IMR-90 (cell line): ENCODE results near the gene GABBR2. TPM values are rescaled to one million over a fixed set of nuclear protein-coding genes. Genes with fewer than 3 reads are reported as not detected.

Experiments
- ATAC-seq: fragments of 200-7000 bp; cut with Tn5 transposase; 2 replicates; pipeline ENCODE4 v1.9.1; 2020; ENCODE audit warnings: low read depth, mild to moderate bottlenecking, moderate library complexity
- BruUV-seq: library from RNA; stranded (reverse); fragments of 400-500 nt; replicated peaks from 2 replicates; lab custom pipeline; 2021; lab: Mats Ljungman, UMichigan
- CTCF ChIA-PET: fragments of 300-600 bp; formaldehyde crosslinking; extraction: SDS; loops from one replicate; lab custom pipeline; 2021; ENCODE audit warnings: antibody characterized with exemption; lab: Yijun Ruan, JAX
- POLR2A ChIA-PET: fragments of 300-600 bp; sonication (Branson Sonifier 250); formaldehyde crosslinking; loops from one replicate; lab custom pipeline; 2022; ENCODE audit warnings: antibody characterized with exemption; ENCODE audit not compliant: unreplicated experiment; lab: Charles Lee
- DNase-seq: peaks from one replicate; pipeline ENCODE4 v3.0.0; 2013
- H2AFZ ChIP-seq: replicated peaks from 2 replicates; pipeline ENCODE3; 2013; ENCODE audit warnings: low read length, mild to moderate bottlenecking; ENCODE audit not compliant: poor library complexity
- H2AK5ac ChIP-seq: 2 replicates; pipeline ENCODE4 v1.6.1; 2013; ENCODE audit warnings: low read depth, low read length, inconsistent platforms
- H2AK9ac ChIP-seq: replicated peaks from 2 replicates; pipeline ENCODE3; 2013; ENCODE audit warnings: mild to moderate bottlenecking, low read depth, low read length, moderate library complexity; ENCODE audit not compliant: poor library complexity
- H2BK120ac ChIP-seq: 2 replicates; pipeline ENCODE4 v1.6.1; 2013; ENCODE audit warnings: low read depth, low read length, inconsistent platforms
- H2BK15ac ChIP-seq: 3 replicates; pipeline ENCODE4 v1.6.1; 2013; ENCODE audit warnings: low read depth, low read length, inconsistent platforms
- H2BK20ac ChIP-seq: 2 replicates; pipeline ENCODE4 v1.6.1; 2013; ENCODE audit warnings: low read depth, mild to moderate bottlenecking, inconsistent platforms, low read length, moderate library complexity
- H2BK5ac ChIP-seq: 2 replicates; pipeline ENCODE4 v1.6.1; 2013; ENCODE audit warnings: mild to moderate bottlenecking, low read depth, low read length, inconsistent platforms; ENCODE audit not compliant: poor library complexity, severe bottlenecking
- H3K14ac ChIP-seq: replicated peaks from 2 replicates; pipeline ENCODE4 v1.6.1; 2013; ENCODE audit warnings: low read depth, low read length, inconsistent platforms
- H3K18ac ChIP-seq: 2 replicates; pipeline ENCODE4 v1.6.1; 2013; ENCODE audit warnings: low read depth, low read length, control low read depth
- H3K23ac ChIP-seq: 2 replicates; pipeline ENCODE4 v1.6.1; 2013; ENCODE audit warnings: low read depth, low read length, inconsistent platforms
- H3K27ac ChIP-seq: 2 replicates; pipeline ENCODE4 v1.5.1; 2013; ENCODE audit warnings: mild to moderate bottlenecking, control low read depth, low read length; ENCODE audit not compliant: insufficient read depth
- H3K27me3 ChIP-seq: 2 replicates; pipeline ENCODE4 v1.6.1; 2013; ENCODE audit warnings: low read length; ENCODE audit not compliant: control insufficient read depth, insufficient read depth
- H3K36me3 ChIP-seq: 2 replicates; pipeline ENCODE4 v1.6.1; 2013; ENCODE audit warnings: low read length, mixed read lengths; ENCODE audit not compliant: control insufficient read depth, insufficient read depth
- H3K4ac ChIP-seq: 2 replicates; pipeline ENCODE4 v1.6.1; 2013; ENCODE audit warnings: low read depth, low read length, inconsistent platforms
- H3K4me1 ChIP-seq: 2 replicates; pipeline ENCODE4 v1.6.1; 2013; ENCODE audit warnings: low read length, mixed read lengths; ENCODE audit not compliant: control insufficient read depth, insufficient read depth
- H3K4me2 ChIP-seq: 2 replicates; pipeline ENCODE4 v1.6.1; 2013; ENCODE audit warnings: low read depth, mild to moderate bottlenecking, control low read depth, low read length, moderate library complexity
- H3K4me3 ChIP-seq: 2 replicates; pipeline ENCODE4 v1.5.1; 2013; ENCODE audit warnings: low read depth, mild to moderate bottlenecking, control low read depth, low read length, moderate library complexity; ENCODE audit not compliant: insufficient read depth
- H3K56ac ChIP-seq: 2 replicates; pipeline ENCODE4 v1.6.1; 2013; ENCODE audit warnings: low read length, inconsistent platforms; ENCODE audit not compliant: insufficient read depth; ENCODE audit errors: extremely low read depth
- H3K79me1 ChIP-seq, 2 experiments: 2 replicates each; pipeline ENCODE4 v1.6.1; 2013; ENCODE audit warnings: low read length in 2 of 2, inconsistent platforms in 1 of 2, low read depth in 1 of 2
- H3K9ac ChIP-seq: 2 replicates; pipeline ENCODE4 v1.6.1; 2013; ENCODE audit warnings: low read depth, low read length, control low read depth
- H3K9me1 ChIP-seq: 2 replicates; pipeline ENCODE4 v1.6.1; 2013; ENCODE audit warnings: low read length, inconsistent platforms; ENCODE audit not compliant: insufficient read depth
- H3K9me3 ChIP-seq: 2 replicates; pipeline ENCODE4 v1.6.1; 2013; ENCODE audit warnings: low read length; ENCODE audit not compliant: control insufficient read depth, insufficient read depth
- H4K20me1 ChIP-seq: 2 replicates; pipeline ENCODE4 v1.6.1; 2013; ENCODE audit warnings: low read length, inconsistent platforms; ENCODE audit not compliant: insufficient read depth
- H4K5ac ChIP-seq: 2 replicates; pipeline ENCODE4 v1.6.1; 2013; ENCODE audit warnings: mild to moderate bottlenecking, low read depth, low read length, control low read depth
- H4K8ac ChIP-seq, 2 experiments: 2 replicates each; pipeline ENCODE4 v1.6.1; 2013; ENCODE audit warnings: low read depth in 2 of 2, low read length in 2 of 2, control low read depth in 1 of 2, inconsistent platforms in 1 of 2
- H4K91ac ChIP-seq: 2 replicates; pipeline ENCODE4 v1.6.1; 2013; ENCODE audit warnings: low read depth, low read length, inconsistent platforms; ENCODE audit not compliant: insufficient read depth
- BHLHE40 ChIP-seq: fragments of 150-350 bp; IDR thresholded peaks from 2 replicates; pipeline ENCODE4 v1.6.1; 2016; ENCODE audit warnings: mild to moderate bottlenecking, low read depth, low read length
- MAFK ChIP-seq: IDR thresholded peaks from 2 replicates; pipeline ENCODE4 v1.6.1; 2012; ENCODE audit warnings: low read depth, low read length, improper control_type of control experiment
- MAZ ChIP-seq: IDR thresholded peaks from 2 replicates; pipeline ENCODE4 v1.6.1; 2012; ENCODE audit warnings: low read depth, mild to moderate bottlenecking, low read length, improper control_type of control experiment, moderate library complexity, borderline replicate concordance
- NFE2L2 ChIP-seq: fragments of 150-350 bp; IDR thresholded peaks from 2 replicates; pipeline ENCODE4 v1.6.1; 2016; ENCODE audit warnings: low read depth, mild to moderate bottlenecking, low read length
- RCOR1 ChIP-seq: IDR thresholded peaks from 2 replicates; pipeline ENCODE4 v1.6.1; 2012; ENCODE audit warnings: mild to moderate bottlenecking, low read length, improper control_type of control experiment; ENCODE audit not compliant: insufficient replicate concordance
- SMC3 ChIP-seq: fragments of 150-350 bp; IDR thresholded peaks from 2 replicates; pipeline ENCODE4 v1.6.1; 2016; ENCODE audit warnings: low read depth, mild to moderate bottlenecking, antibody characterized with exemption, low read length, moderate library complexity
- WGBS, 2 experiments: methylation state at CpG; one replicate each; pipeline versions ENCODE4 v1.1.5 to v1.1.7; 2013; ENCODE audit warnings: missing lambda C conversion rate in 2 of 2; ENCODE audit not compliant: insufficient read length in 1 of 2; ENCODE audit errors: extremely low coverage in 2 of 2; 5-methylcytosine and 5-hydroxymethylcytosine counted together
- dilution Hi-C: fragments of 300-500 bp; cut with HindIII; formaldehyde crosslinking; loops from one replicate; pipeline ENCODE4 v1.14.3; 2018; ENCODE audit warnings: low sequenced_read_pairs; ENCODE audit not compliant: unreplicated experiment
- in situ Hi-C: fragments of 300-500 bp; cut with MboI; formaldehyde crosslinking; loops from 3 replicates; pipeline ENCODE4 v1.14.3; 2019; ENCODE audit warnings: low sequenced_read_pairs, inconsistent platforms, mixed read lengths
- intact Hi-C: fragments of 100-400 bp; cut with micrococcal nuclease; formaldehyde crosslinking; loops from 2 replicates; pipeline ENCODE4 v1.10.0; 2022
- polyA plus RNA-seq, 3 experiments: library from polyadenylated mRNA; depleted of rRNA; stranded (reverse); fragments of >200 nt; gene quantifications; 2 replicates each; pipeline ENCODE4 v1.2.3, GENCODE V29; 2012; ENCODE audit warnings: low replicate concordance in 1 of 3
- total RNA-seq: library from RNA; depleted of rRNA; stranded (reverse); fragments of >200 nt; gene quantifications from 2 replicates; pipeline ENCODE4 v1.2.3, GENCODE V29; 2012

GABBR2 gene
- total and polyA plus RNA-seq, 2 of the 4 experiments (the other 2 are of a cell fraction), result 14.2 to 20.3 TPM

DNA sequence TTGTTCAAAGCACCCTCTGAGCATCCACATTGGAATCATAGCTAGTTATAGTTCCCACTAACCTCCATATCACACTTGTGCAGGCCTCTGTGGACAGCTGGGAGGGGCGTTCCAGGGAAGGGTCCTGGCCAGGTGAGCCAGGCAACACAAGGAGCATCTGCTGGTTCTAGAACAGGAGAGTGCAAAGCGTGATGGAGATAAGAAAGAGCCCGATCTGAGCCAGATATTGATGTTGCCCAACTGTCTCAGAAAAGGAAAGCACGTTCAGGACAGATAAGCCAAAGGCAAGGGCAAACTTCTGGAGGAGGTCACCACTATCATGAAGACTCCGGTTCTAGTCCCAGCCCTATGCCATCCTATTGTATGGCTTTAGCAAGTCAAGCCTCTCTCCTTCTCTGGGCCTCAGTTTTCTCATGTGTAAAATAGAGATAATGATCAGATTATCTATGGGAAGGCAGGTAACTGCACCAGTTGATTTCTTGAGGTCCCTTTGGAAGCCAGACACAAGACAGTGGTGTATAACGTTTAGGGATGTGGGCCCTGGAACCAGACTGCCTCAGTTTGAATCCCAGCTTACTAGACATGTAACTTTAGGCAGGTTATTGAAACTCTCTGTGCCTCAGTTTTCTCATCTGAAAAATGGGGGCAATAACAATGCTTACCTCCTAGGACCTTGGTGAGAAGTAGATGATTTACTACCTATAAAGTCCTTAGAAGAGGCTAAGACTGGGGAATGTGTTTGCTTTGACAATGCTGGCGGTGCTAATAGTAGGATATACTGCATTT, 19.8 kb downstream of the GABBR2 start:
- Histone ChIP-seq H3K4me2 (no peak overlapping the region), H3K9me3 (no peaks in the 10 kb centered on the region), H3K23ac (no peak overlapping the region), H4K91ac (no peak overlapping the region), H3K27ac (no peak overlapping the region), H4K8ac (no peak overlapping the region), H3K9me1 (peaks cover 10% of the 10 kb centered on the region), H3K27me3 (no peaks in the 10 kb centered on the region; the same call in 1 of the 2 replicates), H2BK120ac (no peak overlapping the region), H3K56ac (no peak overlapping the region), H2BK20ac (no peak overlapping the region), H3K36me3 (no peaks in the 10 kb centered on the region), H4K5ac (no peak overlapping the region), H3K4ac (no peak overlapping the region), H3K18ac (no peak overlapping the region), H3K79me1 (peaks cover 0 to 48% of the 10 kb centered on the region in 2 experiments; a peak in 3 of 4 replicates), H3K9ac (no peak overlapping the region), H3K14ac (no peak overlapping the region), H2AK9ac (no peak overlapping the region), H3K4me1 (peaks cover 6% of the 10 kb centered on the region), H2AK5ac (no peak overlapping the region), H2BK5ac (no peak overlapping the region), H2BK15ac (no peak overlapping the region), H4K20me1 (peaks cover 44% of the 10 kb centered on the region), H2AFZ (no peak overlapping the region), H3K4me3 (no peak overlapping the region)
- intact Hi-C loops (no loop called here), dilution Hi-C loops (no loop called here), in situ Hi-C loops (no loop called here)
- CTCF ChIA-PET, result no interaction called here
- BruUV-seq, result no TSS peak
- TF ChIP-seq RCOR1 (no peak), NFE2L2 (no peak), BHLHE40 (no peak), MAFK (no peak), SMC3 (no peak), MAZ (no peak)
- DNase-seq (no peak), ATAC-seq (no peak)
- POLR2A ChIA-PET, result no interaction called here
- no CpG with 5 or more reads among the region's 7 CpGs for WGBS, 2 experiments
